ENCODE measurements around the gene CENPO.

Gene CENPO

DNA sequence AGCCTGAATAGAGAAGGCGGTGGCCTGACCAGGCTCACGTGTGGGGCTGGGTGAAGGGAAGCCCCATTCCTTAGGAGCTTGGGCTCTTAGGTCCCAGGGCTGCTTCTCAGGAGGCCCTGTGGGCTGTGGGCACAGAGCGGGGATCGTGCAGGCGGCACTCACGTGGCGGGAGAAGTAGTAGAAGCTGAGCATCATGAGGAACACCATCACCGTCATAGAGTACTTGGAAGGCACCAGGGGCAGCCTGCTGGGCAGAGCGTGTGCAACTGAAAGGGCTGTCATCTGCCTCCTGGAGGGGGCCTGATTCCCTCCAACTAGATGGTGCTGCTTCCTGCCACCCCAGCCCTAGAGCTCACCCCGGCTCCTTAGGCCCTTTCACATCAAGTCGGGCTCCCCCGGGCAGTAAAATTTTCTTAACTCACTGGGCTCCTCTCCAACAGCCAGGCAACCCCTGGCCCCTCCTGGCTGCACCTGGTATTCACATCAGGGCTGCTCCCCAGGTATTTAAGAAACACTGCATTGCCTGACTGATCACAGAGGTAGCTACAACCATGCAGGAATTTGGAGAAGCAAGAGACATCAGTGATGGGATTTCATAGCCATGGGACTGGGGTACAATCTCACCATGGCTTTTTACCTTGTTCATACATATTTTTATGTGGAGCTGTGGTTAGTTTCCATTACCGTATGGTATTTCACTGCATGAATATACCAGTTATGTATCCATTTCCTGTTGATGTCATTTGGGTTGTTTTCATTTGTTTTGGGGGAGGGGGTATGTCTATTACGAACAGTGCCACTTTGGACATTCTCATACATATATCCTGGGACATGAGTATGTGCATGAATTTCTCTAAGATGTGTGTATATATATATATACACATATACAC lies 32.9 kb downstream of the CENPO start:
- Histone ChIP-seq H3K4me3 (ENCODE audit: insufficient read depth in 1 of 2, low read depth in 1 of 2, low read length in 2 of 2) (no peak overlapping the region), H3K14ac (ENCODE audit: low read length in 2 of 2) (peak overlapping the region in 1 of 2 experiments; percentile 47), H3K27me3 (ENCODE audit: control insufficient read depth in 1 of 2, insufficient read depth in 1 of 2, low read length in 2 of 2) (no peaks in the 10 kb centered on the region), H3K4me1 (ENCODE audit: control insufficient read depth, insufficient read depth, low read depth, low read length) (peaks cover 29% of the 10 kb centered on the region), H3K27ac (ENCODE audit: low read length, poor library complexity, severe bottlenecking) (no peak overlapping the region), H3K36me3 (ENCODE audit: control insufficient read depth in 1 of 2, insufficient read depth in 2 of 2, low read depth in 1 of 2, low read length in 2 of 2) (peaks cover 19 to 46% of the 10 kb centered on the region in 2 experiments), H2BK15ac (ENCODE audit: low read depth, poor library complexity, severe bottlenecking) (no peak overlapping the region), H2AFZ (ENCODE audit: low read depth, low read length) (no peak overlapping the region), H3K9ac (ENCODE audit: low read length) (no peak overlapping the region), H3K4me2 (ENCODE audit: low read length, poor library complexity, severe bottlenecking) (no peak overlapping the region), H2AK5ac (ENCODE audit: low read length, severe bottlenecking) (no peak overlapping the region), H2BK5ac (ENCODE audit: low read depth, low read length, poor library complexity, severe bottlenecking) (no peak overlapping the region), H3K23ac (ENCODE audit: low read length in 2 of 2) (no peak overlapping the region), H2BK120ac (ENCODE audit: low read depth, low read length) (no peak overlapping the region), H4K8ac (ENCODE audit: low read length) (no peak overlapping the region), H4K91ac (ENCODE audit: low read length) (peak overlapping the region; percentile 55), H3K18ac (ENCODE audit: low read depth in 1 of 2, low read length in 2 of 2) (no peak overlapping the region), H3K79me1 (replicated peaks; ENCODE audit: low read length, poor library complexity, severe bottlenecking) (peaks cover 20% of the 10 kb centered on the region), H2BK12ac (ENCODE audit: low read length in 2 of 2) (no peak overlapping the region), H3K9me3 (ENCODE audit: control insufficient read depth, low read length) (no peaks in the 10 kb centered on the region), H3K4ac (ENCODE audit: low read depth in 1 of 2, low read length in 2 of 2) (no peak overlapping the region)
- peak; percentile 69 for DNase-seq
- WGBS = 95% methylated on average over 12 of the region's 14 CpGs

DNA sequence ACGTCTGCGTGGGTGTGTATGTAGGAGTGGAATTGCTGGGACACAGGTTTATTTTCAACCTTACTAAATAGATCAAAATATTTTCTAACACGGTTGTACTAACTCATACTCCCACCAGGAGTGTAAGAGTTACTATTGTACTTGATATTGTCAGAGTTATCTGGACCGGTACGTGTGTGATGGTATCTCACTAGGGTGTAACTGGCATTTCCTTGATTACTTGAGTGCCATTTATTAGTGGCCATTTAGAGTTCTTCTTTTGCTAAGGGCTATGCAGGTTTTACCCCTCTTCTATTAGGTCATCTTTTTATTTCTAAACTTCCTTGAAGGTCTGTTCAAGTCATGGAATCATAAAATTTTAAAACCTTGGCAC lies 33.5 kb downstream of the CENPO start:
- Histone ChIP-seq H3K23ac (ENCODE audit: low read length in 2 of 2) (no peak overlapping the region), H3K9me3 (ENCODE audit: control insufficient read depth, low read length) (no peaks in the 10 kb centered on the region), H2BK12ac (ENCODE audit: low read length in 2 of 2) (no peak overlapping the region), H3K4ac (ENCODE audit: low read depth in 1 of 2, low read length in 2 of 2) (no peak overlapping the region), H4K8ac (ENCODE audit: low read length) (no peak overlapping the region), H3K4me1 (ENCODE audit: control insufficient read depth, insufficient read depth, low read depth, low read length) (peaks cover 23% of the 10 kb centered on the region), H4K91ac (ENCODE audit: low read length) (no peak overlapping the region), H3K4me3 (ENCODE audit: insufficient read depth in 1 of 2, low read depth in 1 of 2, low read length in 2 of 2) (no peak overlapping the region), H3K79me1 (replicated peaks; ENCODE audit: low read length, poor library complexity, severe bottlenecking) (peaks cover 16% of the 10 kb centered on the region), H2AFZ (ENCODE audit: low read depth, low read length) (no peak overlapping the region), H3K14ac (ENCODE audit: low read length in 2 of 2) (no peak overlapping the region), H3K36me3 (ENCODE audit: control insufficient read depth in 1 of 2, insufficient read depth in 2 of 2, low read depth in 1 of 2, low read length in 2 of 2) (peaks cover 13 to 39% of the 10 kb centered on the region in 2 experiments), H2BK15ac (ENCODE audit: low read depth, poor library complexity, severe bottlenecking) (no peak overlapping the region), H2BK120ac (ENCODE audit: low read depth, low read length) (no peak overlapping the region), H3K9ac (ENCODE audit: low read length) (no peak overlapping the region), H3K27ac (ENCODE audit: low read length, poor library complexity, severe bottlenecking) (no peak overlapping the region), H2AK5ac (ENCODE audit: low read length, severe bottlenecking) (no peak overlapping the region), H3K4me2 (ENCODE audit: low read length, poor library complexity, severe bottlenecking) (no peak overlapping the region), H3K27me3 (ENCODE audit: control insufficient read depth in 1 of 2, insufficient read depth in 1 of 2, low read length in 2 of 2) (no peaks in the 10 kb centered on the region), H2BK5ac (ENCODE audit: low read depth, low read length, poor library complexity, severe bottlenecking) (no peak overlapping the region), H3K18ac (ENCODE audit: low read depth in 1 of 2, low read length in 2 of 2) (no peak overlapping the region)
- 50% methylated on average over 2 of the region's 5 CpGs for WGBS
- DNase-seq = no peak

DNA sequence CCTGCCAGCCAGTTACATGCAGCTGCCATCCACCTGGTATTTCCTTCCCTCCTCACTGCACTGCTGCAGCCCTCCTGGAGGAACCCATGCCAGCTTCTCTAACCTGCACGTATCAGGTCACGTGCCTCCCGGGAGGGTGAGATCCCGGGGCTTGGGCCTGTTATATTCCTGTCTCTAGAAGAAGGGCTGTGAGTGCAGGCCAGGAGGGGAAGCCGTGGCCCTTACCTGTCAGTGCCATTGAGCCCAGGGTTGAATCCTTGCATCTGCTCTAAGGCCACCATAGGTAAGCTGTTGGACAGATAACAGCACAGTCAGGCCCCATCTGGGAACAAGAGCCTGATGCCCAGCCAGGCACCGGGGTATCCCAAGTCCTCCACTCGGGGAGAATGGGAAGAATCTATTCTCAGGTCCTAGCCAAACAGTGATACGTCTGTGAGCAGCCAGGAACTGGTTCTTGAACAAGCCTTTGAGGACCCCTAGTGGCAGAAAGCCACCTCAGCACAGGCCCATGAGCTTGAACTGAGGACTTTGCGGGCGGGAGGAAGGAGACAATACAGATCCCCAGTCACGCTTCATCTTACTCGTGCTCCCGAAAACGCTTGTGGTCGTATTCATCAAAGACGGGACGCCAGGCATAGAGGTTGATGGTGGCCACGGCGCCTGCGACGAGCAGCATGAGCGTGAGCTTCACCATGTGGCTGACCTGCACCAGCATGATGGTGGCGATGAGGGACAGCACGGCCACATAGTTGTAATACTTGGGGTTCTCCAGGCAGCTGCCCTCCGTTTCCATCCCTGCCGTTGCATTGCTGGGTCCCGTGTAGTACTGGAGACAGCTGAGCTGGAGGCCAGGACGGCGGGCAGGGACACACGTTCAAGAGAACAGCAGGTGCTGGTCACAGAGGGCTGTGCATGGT lies 34.4 kb downstream of the CENPO start:
- WGBS = 56% methylated on average over 30 of the region's 30 CpGs
- peak overlapping the region in 1 of 2 experiments; percentile 42 for H3K4ac ChIP-seq (ENCODE audit: low read depth in 1 of 2, low read length in 2 of 2)

More for the DNA sequence above, 34.4 kb downstream of the CENPO start:
- no peak overlapping the region for H4K91ac ChIP-seq (ENCODE audit: low read length)
- H3K18ac ChIP-seq (ENCODE audit: low read depth in 1 of 2, low read length in 2 of 2) = no peak overlapping the region
- H3K79me1 ChIP-seq (replicated peaks; ENCODE audit: low read length, poor library complexity, severe bottlenecking) = peaks cover 15% of the 10 kb centered on the region
- H2BK12ac ChIP-seq (ENCODE audit: low read length in 2 of 2) = no peak overlapping the region
- no peaks in the 10 kb centered on the region for H3K27me3 ChIP-seq (ENCODE audit: control insufficient read depth in 1 of 2, insufficient read depth in 1 of 2, low read length in 2 of 2)
- H3K9ac ChIP-seq (ENCODE audit: low read length) = no peak overlapping the region
- no peak overlapping the region for H2BK5ac ChIP-seq (ENCODE audit: low read depth, low read length, poor library complexity, severe bottlenecking)
- peaks cover 24% of the 10 kb centered on the region for H3K4me1 ChIP-seq (ENCODE audit: control insufficient read depth, insufficient read depth, low read depth, low read length)
- peak overlapping the region; percentile 68 for H4K8ac ChIP-seq (ENCODE audit: low read length)
- no peak overlapping the region for H3K14ac ChIP-seq (ENCODE audit: low read length in 2 of 2)
- peaks cover 12 to 31% of the 10 kb centered on the region in 2 experiments for H3K36me3 ChIP-seq (ENCODE audit: control insufficient read depth in 1 of 2, insufficient read depth in 2 of 2, low read depth in 1 of 2, low read length in 2 of 2)
- no peaks in the 10 kb centered on the region for H3K9me3 ChIP-seq (ENCODE audit: control insufficient read depth, low read length)
- no peak overlapping the region for H3K4me2 ChIP-seq (ENCODE audit: low read length, poor library complexity, severe bottlenecking)
- peak overlapping the region; percentile 3 for H2BK15ac ChIP-seq (ENCODE audit: low read depth, poor library complexity, severe bottlenecking)
- H2AFZ ChIP-seq (ENCODE audit: low read depth, low read length) = no peak overlapping the region
- no peak overlapping the region for H2AK5ac ChIP-seq (ENCODE audit: low read length, severe bottlenecking)
- DNase-seq = peak; percentile 88
- no peak overlapping the region for H3K4me3 ChIP-seq (ENCODE audit: insufficient read depth in 1 of 2, low read depth in 1 of 2, low read length in 2 of 2)
- H3K27ac ChIP-seq (ENCODE audit: low read length, poor library complexity, severe bottlenecking) = no peak overlapping the region
- no peak overlapping the region for H3K23ac ChIP-seq (ENCODE audit: low read length in 2 of 2)
- H2BK120ac ChIP-seq (ENCODE audit: low read depth, low read length) = no peak overlapping the region
